SU-DHL-6 (cell line): ENCODE results near the gene NDUFS1.

Source experiments
- H2AFZ ChIP-seq: fragments of 200-600 bp; sonication (generic); 2 replicates; pipeline ENCODE4 v1.6.1; 2014; ENCODE audit warnings: low read depth, mild to moderate bottlenecking, moderate library complexity, mixed read lengths, antibody characterized with exemption, low read length; ENCODE audit not compliant: severe bottlenecking
- H3F3A ChIP-seq: fragments of 200-600 bp; shearing (Covaris generic); 2 replicates; pipeline ENCODE4 v1.6.0; 2016; ENCODE audit warnings: antibody characterized with exemption, mild to moderate bottlenecking; ENCODE audit not compliant: insufficient read depth
- H3K27ac ChIP-seq: fragments of 200-600 bp; sonication (generic); 2 replicates; pipeline ENCODE4 v1.5.1; 2016; ENCODE audit warnings: low read depth, mild to moderate bottlenecking, low read length, moderate library complexity, mixed read lengths
- H3K27me3 ChIP-seq: fragments of 200-600 bp; sonication (generic), shearing (Covaris generic); 2 replicates; pipeline ENCODE4 v1.6.0; 2014; ENCODE audit warnings: mild to moderate bottlenecking, low read length
- H3K36me3 ChIP-seq: fragments of 200-600 bp; sonication (generic); 2 replicates; pipeline ENCODE4 v1.6.1; 2014; ENCODE audit warnings: mild to moderate bottlenecking, low read length, mixed read lengths
- H3K4me2 ChIP-seq: fragments of 300-600, 200-600 bp; shearing (Covaris generic), sonication (generic); 2 replicates; pipeline ENCODE4 v1.6.0; 2014; ENCODE audit warnings: low read length, low read depth, mild to moderate bottlenecking; ENCODE audit not compliant: poor library complexity, severe bottlenecking
- H3K4me3 ChIP-seq: fragments of 200-600 bp; sonication (generic); 2 replicates; pipeline ENCODE4 v1.5.1; 2014; ENCODE audit warnings: antibody characterized with exemption, low read length, mild to moderate bottlenecking, mixed read lengths; ENCODE audit not compliant: insufficient read depth, poor library complexity, severe bottlenecking
- H3K79me2 ChIP-seq: fragments of 200-600 bp; sonication (generic); 2 replicates; pipeline ENCODE4 v1.6.1; 2014; ENCODE audit warnings: mild to moderate bottlenecking, low read length, moderate library complexity; ENCODE audit not compliant: insufficient read depth
- H3K9ac ChIP-seq: fragments of 200-600 bp; sonication (generic); 2 replicates; pipeline ENCODE4 v1.7.0; 2014; ENCODE audit warnings: mild to moderate bottlenecking, low read length
- H3K9me2 ChIP-seq: fragments of 200-600 bp; sonication (generic); replicated peaks from 2 replicates; pipeline ENCODE4 v1.6.1; 2014; ENCODE audit warnings: low read length; ENCODE audit not compliant: insufficient read depth
- H3K9me3 ChIP-seq: fragments of 200-600 bp; sonication (generic); 2 replicates; pipeline ENCODE4 v1.6.1; 2014; ENCODE audit warnings: low read length, mixed read lengths; ENCODE audit not compliant: insufficient read depth
- H4K20me1 ChIP-seq: fragments of 200-600 bp; sonication (generic); 2 replicates; pipeline ENCODE4 v1.6.1; 2014; ENCODE audit warnings: low read depth, mild to moderate bottlenecking, antibody characterized with exemption, low read length, moderate library complexity, mixed read lengths
- EZH2phosphoT487 ChIP-seq: fragments of 200-600 bp; sonication (generic), shearing (Covaris generic); conservative IDR thresholded peaks from 2 replicates; pipeline ENCODE4 v1.6.1; 2018; ENCODE audit warnings: mild to moderate bottlenecking, antibody characterized with exemption, low read length, moderate library complexity, mixed read lengths
- TF ChIP-seq, protein P1 (sequence below): fragments of 200-600 bp; sonication (generic); IDR thresholded peaks from one replicate; pipeline ENCODE4 v1.5.1; 2017; ENCODE audit warnings: antibody characterized with exemption, mild to moderate bottlenecking, low read length, moderate library complexity; ENCODE audit not compliant: insufficient read depth, poor library complexity, severe bottlenecking

NDUFS1 gene

DNA sequence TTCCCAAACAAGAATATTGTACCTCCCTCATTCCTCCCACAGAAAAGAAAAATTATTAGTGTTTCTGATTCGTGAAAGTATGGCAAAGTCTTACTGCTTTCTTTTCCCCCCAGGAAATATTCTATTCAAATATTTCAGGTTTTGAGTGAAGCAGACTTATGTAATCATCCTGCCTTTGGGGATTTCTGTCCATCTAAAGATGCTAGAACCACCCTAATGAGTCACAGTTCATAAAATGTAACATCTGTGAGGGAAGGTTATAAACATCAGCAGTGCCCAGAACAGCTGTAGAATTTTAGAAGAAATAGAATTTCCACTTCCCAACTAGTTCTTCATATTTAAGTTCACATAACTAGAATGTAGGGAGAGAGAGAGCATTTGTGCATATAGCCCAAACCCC, 39.4 kb upstream of the NDUFS1 start:
- Histone ChIP-seq H2AFZ (no peak overlapping the region), H3F3A (no peaks in the 10 kb centered on the region), H3K9ac (no peak overlapping the region), H3K36me3 (no peaks in the 10 kb centered on the region), H3K27me3 (no peaks in the 10 kb centered on the region), H3K9me2 (no peaks in the 10 kb centered on the region), H3K79me2 (no peaks in the 10 kb centered on the region), H3K4me2 (no peak overlapping the region), H3K9me3 (no peaks in the 10 kb centered on the region), H4K20me1 (no peaks in the 10 kb centered on the region), H3K4me3 (no peak overlapping the region), H3K27ac (no peak overlapping the region)
- TF ChIP-seq, protein P1, sequence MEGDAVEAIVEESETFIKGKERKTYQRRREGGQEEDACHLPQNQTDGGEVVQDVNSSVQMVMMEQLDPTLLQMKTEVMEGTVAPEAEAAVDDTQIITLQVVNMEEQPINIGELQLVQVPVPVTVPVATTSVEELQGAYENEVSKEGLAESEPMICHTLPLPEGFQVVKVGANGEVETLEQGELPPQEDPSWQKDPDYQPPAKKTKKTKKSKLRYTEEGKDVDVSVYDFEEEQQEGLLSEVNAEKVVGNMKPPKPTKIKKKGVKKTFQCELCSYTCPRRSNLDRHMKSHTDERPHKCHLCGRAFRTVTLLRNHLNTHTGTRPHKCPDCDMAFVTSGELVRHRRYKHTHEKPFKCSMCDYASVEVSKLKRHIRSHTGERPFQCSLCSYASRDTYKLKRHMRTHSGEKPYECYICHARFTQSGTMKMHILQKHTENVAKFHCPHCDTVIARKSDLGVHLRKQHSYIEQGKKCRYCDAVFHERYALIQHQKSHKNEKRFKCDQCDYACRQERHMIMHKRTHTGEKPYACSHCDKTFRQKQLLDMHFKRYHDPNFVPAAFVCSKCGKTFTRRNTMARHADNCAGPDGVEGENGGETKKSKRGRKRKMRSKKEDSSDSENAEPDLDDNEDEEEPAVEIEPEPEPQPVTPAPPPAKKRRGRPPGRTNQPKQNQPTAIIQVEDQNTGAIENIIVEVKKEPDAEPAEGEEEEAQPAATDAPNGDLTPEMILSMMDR = no peak
- no peak for TF ChIP-seq EZH2phosphoT487

DNA sequence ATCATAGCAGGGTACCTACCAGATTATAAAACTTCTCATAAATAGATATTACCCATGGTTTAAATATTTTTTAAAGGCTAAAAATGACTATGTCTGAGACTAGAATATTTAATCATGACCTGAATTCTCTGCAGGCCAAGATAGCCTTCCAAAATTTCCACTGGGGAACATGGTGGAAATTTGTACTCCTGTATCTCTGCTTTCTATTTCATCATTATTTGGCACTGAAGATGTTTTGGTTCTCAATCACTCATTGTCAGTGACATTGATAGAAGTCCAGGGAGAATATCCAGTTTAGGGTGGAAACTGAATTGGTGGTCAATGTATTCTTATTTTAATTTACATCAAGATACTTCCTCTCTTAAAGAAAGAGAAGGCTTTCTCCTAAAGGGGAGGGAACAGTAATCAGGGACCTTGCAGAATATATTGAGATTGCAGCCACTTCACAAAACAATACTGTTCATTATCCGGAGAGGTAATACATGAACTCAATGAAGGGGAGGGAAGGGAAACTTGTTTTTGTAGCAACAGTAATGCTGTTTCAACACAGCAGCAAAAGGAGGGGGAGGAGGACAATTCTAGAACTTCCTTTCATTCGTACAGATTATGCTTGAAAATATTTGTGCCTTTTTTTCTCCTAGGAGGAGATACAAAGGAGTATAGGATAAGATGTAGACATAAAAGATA, 34.6 kb upstream of the NDUFS1 start:
- H3K9me2 ChIP-seq = no peaks in the 10 kb centered on the region
- H3K36me3 ChIP-seq = no peaks in the 10 kb centered on the region
- H3F3A ChIP-seq = no peaks in the 10 kb centered on the region
- H3K27me3 ChIP-seq = no peaks in the 10 kb centered on the region
- no peak for TF ChIP-seq EZH2phosphoT487
- TF ChIP-seq, protein P1 = no peak
- no peak overlapping the region for H3K9ac ChIP-seq
- H3K27ac ChIP-seq = no peak overlapping the region
- H3K79me2 ChIP-seq = no peaks in the 10 kb centered on the region
- H3K4me2 ChIP-seq = no peak overlapping the region
- no peak overlapping the region for H2AFZ ChIP-seq
- H3K4me3 ChIP-seq = no peak overlapping the region
- no peaks in the 10 kb centered on the region for H3K9me3 ChIP-seq
- H4K20me1 ChIP-seq = no peaks in the 10 kb centered on the region

DNA sequence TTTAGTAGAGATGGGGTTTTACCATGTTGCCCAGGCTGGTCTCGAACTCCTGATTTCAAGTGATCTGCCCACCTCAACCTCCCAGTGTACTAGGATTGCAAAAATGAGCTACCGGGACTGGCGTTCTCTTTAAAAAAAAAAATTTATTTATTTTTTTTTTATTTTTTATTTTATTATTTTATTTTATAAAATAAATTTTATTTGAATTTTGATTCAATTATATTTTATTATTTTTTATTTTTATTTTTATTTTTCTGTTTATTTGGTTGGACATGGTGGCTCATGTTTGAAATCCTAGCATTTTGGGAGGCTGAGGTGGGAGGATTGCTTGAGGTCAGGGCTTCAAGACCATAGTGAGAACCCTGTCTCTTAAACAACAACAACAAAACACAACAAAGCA, 32.9 kb upstream of the NDUFS1 start:
- Histone ChIP-seq H3F3A (no peaks in the 10 kb centered on the region), H3K9me2 (no peaks in the 10 kb centered on the region), H3K79me2 (no peaks in the 10 kb centered on the region), H3K9ac (no peak overlapping the region), H3K9me3 (no peaks in the 10 kb centered on the region), H3K27me3 (no peaks in the 10 kb centered on the region), H2AFZ (no peak overlapping the region), H3K27ac (no peak overlapping the region), H3K36me3 (no peaks in the 10 kb centered on the region), H3K4me3 (no peak overlapping the region), H3K4me2 (no peak overlapping the region), H4K20me1 (no peaks in the 10 kb centered on the region)
- TF ChIP-seq EZH2phosphoT487 = no peak
- TF ChIP-seq, protein P1 = no peak
